HEK293 (cell line): Measurements from ENCODE around the gene OPN1SW.

Experiments used
- CTCF ChIA-PET: fragments of 350-600 bp; formaldehyde crosslinking; extraction: SDS; loops from one replicate; lab custom pipeline; 2021; ENCODE audit warnings: antibody characterized with exemption; lab: Yijun Ruan, JAX
- POLR2A ChIA-PET: fragments of 300-600 bp; formaldehyde crosslinking; extraction: SDS; loops from one replicate; lab custom pipeline; 2020; ENCODE audit warnings: antibody characterized with exemption, inconsistent platforms; lab: Yijun Ruan, JAX
- H3K27ac ChIP-seq: fragments of 200-500 bp; sonication (Bioruptor generic); 2 replicates; pipeline ENCODE4 v1.5.1; 2014; ENCODE audit warnings: low read depth, low read length, control low read depth, inconsistent platforms; ENCODE audit errors: extremely low read depth
- H3K36me3 ChIP-seq, 2 experiments: fragments of 200-500 bp in 1 of 2; sonication (Bioruptor generic) in 1 of 2; 1 replicate in 1 of 2; 2 replicates in 1 of 2; pipeline ENCODE4 v1.5.1; 2014 to 2017; ENCODE audit warnings: inconsistent platforms in 2 of 2, low read length in 2 of 2; ENCODE audit not compliant: control insufficient read depth in 2 of 2, insufficient read depth in 1 of 2
- H3K4me1 ChIP-seq: fragments of 200-500 bp; sonication (Bioruptor generic); 2 replicates; pipeline ENCODE4 v1.5.1; 2014; ENCODE audit warnings: mild to moderate bottlenecking, low read length, inconsistent platforms; ENCODE audit not compliant: control insufficient read depth, insufficient read depth
- H3K4me3 ChIP-seq: 2 replicates; pipeline ENCODE4 v1.5.1; 2011; ENCODE audit warnings: low read depth, mild to moderate bottlenecking, control low read depth, low read length, moderate library complexity
- H3K9me3 ChIP-seq: fragments of 200-500 bp; sonication (Bioruptor generic); 2 replicates; pipeline ENCODE4 v1.5.1; 2014; ENCODE audit warnings: low read depth, low read length, inconsistent platforms; ENCODE audit not compliant: control insufficient read depth, insufficient read depth
- GLIS1 ChIP-seq: fragments of 450-650 bp; formaldehyde crosslinking; IDR thresholded peaks from 2 replicates; pipeline ENCODE4 v1.5.1; 2016; ENCODE audit warnings: missing biosample characterization, missing genetic modification characterization
- OSR2 ChIP-seq: fragments of 450-650 bp; formaldehyde crosslinking; IDR thresholded peaks from 2 replicates; pipeline ENCODE4 v1.5.1; 2016; ENCODE audit warnings: missing biosample characterization, missing genetic modification characterization
- SCRT2 ChIP-seq: fragments of 450-650 bp; formaldehyde crosslinking; IDR thresholded peaks from 2 replicates; pipeline ENCODE4 v1.5.1; 2016; ENCODE audit warnings: missing biosample characterization, missing genetic modification characterization
- ZBTB44 ChIP-seq: fragments of 450-650 bp; IDR thresholded peaks from 2 replicates; pipeline ENCODE4 v1.5.1; 2018; ENCODE audit warnings: missing biosample characterization, mild to moderate bottlenecking, missing genetic modification characterization
- ZBTB8A ChIP-seq: fragments of 450-650 bp; formaldehyde crosslinking; IDR thresholded peaks from 2 replicates; pipeline ENCODE4 v1.5.1; 2016; ENCODE audit warnings: missing biosample characterization, missing genetic modification characterization
- ZNF133 ChIP-seq: fragments of 450-650 bp; formaldehyde crosslinking; IDR thresholded peaks from 2 replicates; pipeline ENCODE4 v1.5.1; 2016; ENCODE audit warnings: missing biosample characterization, missing genetic modification characterization
- ZNF23 ChIP-seq: fragments of 450-650 bp; formaldehyde crosslinking; IDR thresholded peaks from 2 replicates; pipeline ENCODE4 v1.5.1; 2016; ENCODE audit warnings: missing biosample characterization, missing genetic modification characterization, borderline replicate concordance
- ZNF24 ChIP-seq: fragments of 450-650 bp; formaldehyde crosslinking; IDR thresholded peaks from 2 replicates; pipeline ENCODE4 v1.5.1; 2016; ENCODE audit warnings: missing biosample characterization, missing genetic modification characterization
- ZNF335 ChIP-seq: fragments of 450-650 bp; formaldehyde crosslinking; conservative IDR thresholded peaks from 2 replicates; pipeline ENCODE4 v1.5.1; 2016; ENCODE audit warnings: missing biosample characterization, missing genetic modification characterization
- ZNF521 ChIP-seq: fragments of 450-650 bp; formaldehyde crosslinking; IDR thresholded peaks from 2 replicates; pipeline ENCODE4 v1.5.1; 2017; ENCODE audit warnings: missing biosample characterization, mild to moderate bottlenecking, missing genetic modification characterization
- ZNF555 ChIP-seq: fragments of 450-650 bp; formaldehyde crosslinking; conservative IDR thresholded peaks from 2 replicates; pipeline ENCODE4 v1.5.1; 2017; ENCODE audit warnings: missing biosample characterization, mild to moderate bottlenecking, missing genetic modification characterization, inconsistent platforms
- ZNF580 ChIP-seq: fragments of 450-650 bp; formaldehyde crosslinking; IDR thresholded peaks from 2 replicates; pipeline ENCODE4 v1.5.1; 2016; ENCODE audit warnings: missing biosample characterization, missing genetic modification characterization
- ZNF629 ChIP-seq: fragments of 450-650 bp; formaldehyde crosslinking; IDR thresholded peaks from 2 replicates; pipeline ENCODE4 v1.5.1; 2017; ENCODE audit warnings: missing biosample characterization, missing genetic modification characterization
- ZNF76 ChIP-seq: fragments of 450-650 bp; formaldehyde crosslinking; IDR thresholded peaks from 2 replicates; pipeline ENCODE4; 2016; ENCODE audit warnings: low read depth, missing biosample characterization, missing genetic modification characterization, borderline replicate concordance
- ZSCAN18 ChIP-seq: fragments of 450-650 bp; formaldehyde crosslinking; IDR thresholded peaks from 2 replicates; pipeline ENCODE4 v1.5.1; 2016; ENCODE audit warnings: missing biosample characterization, missing genetic modification characterization

Gene OPN1SW

GRCh38 chr7:128811631-128812430 is 36.2 kb upstream of the OPN1SW start:
- TF ChIP-seq ZNF76 = no peak
- TF ChIP-seq ZNF580 (tag by site-specific recombination) = no peak
- no peak for TF ChIP-seq ZNF133 (tag by site-specific recombination)
- TF ChIP-seq ZNF23 (tag by site-specific recombination) = no peak
- no peak for TF ChIP-seq ZBTB44 (tag by site-specific recombination)
- TF ChIP-seq ZNF521 (tag by site-specific recombination) = no peak
- no peak for TF ChIP-seq ZNF335 (tag by site-specific recombination)
- no peak for TF ChIP-seq SCRT2 (tag by site-specific recombination)
- no peaks in the 10 kb centered on the region for H3K4me1 ChIP-seq
- peaks cover 0 to 27% of the 10 kb centered on the region in 2 experiments; a peak in 1 of 3 replicates for H3K36me3 ChIP-seq
- no peaks in the 10 kb centered on the region for H3K9me3 ChIP-seq
- H3K4me3 ChIP-seq = no peak overlapping the region
- H3K27ac ChIP-seq = no peak overlapping the region
- POLR2A ChIA-PET = no interaction called here
- CTCF ChIA-PET = interaction anchor here (0.7 kb wide), 2 partner anchors 9 to 351 kb away, joined by 3 read pairs; no protein-coding TSS in a partner anchor

- no peaks in the 10 kb centered on the region for H3K4me1 ChIP-seq
- H3K4me3 ChIP-seq = no peak overlapping the region
- POLR2A ChIA-PET = no interaction called here
- no peak for TF ChIP-seq SCRT2 (tag by site-specific recombination)
- TF ChIP-seq ZBTB8A = no peak
- TF ChIP-seq OSR2 (tag by site-specific recombination) = no peak
- TF ChIP-seq ZSCAN18 (tag by site-specific recombination) = no peak
- no peak for TF ChIP-seq ZNF24
- no peak for TF ChIP-seq GLIS1
- H3K9me3 ChIP-seq = no peaks in the 10 kb centered on the region
- no peak overlapping the region for H3K27ac ChIP-seq
- H3K36me3 ChIP-seq = peaks cover 0 to 36% of the 10 kb centered on the region in 2 experiments; a peak in 1 of 3 replicates
- CTCF ChIA-PET = no interaction called here
Measured at GRCh38 chr7:128810997-128811396, 35.4 kb upstream of the OPN1SW start.

- CTCF ChIA-PET = interaction anchor here (1.4 kb wide), 1 partner anchor 53 kb away, joined by 3 read pairs; no protein-coding TSS in a partner anchor
- H3K27ac ChIP-seq = no peak overlapping the region
- H3K4me1 ChIP-seq = no peaks in the 10 kb centered on the region
- H3K4me3 ChIP-seq = no peak overlapping the region
- TF ChIP-seq ZNF629 (tag by site-specific recombination) = no peak
- no peak for TF ChIP-seq ZNF555 (tag by site-specific recombination)
- H3K36me3 ChIP-seq = peaks cover under 1 to 41% of the 10 kb centered on the region in 2 experiments; a peak in 1 of 3 replicates
- no peaks in the 10 kb centered on the region for H3K9me3 ChIP-seq
- POLR2A ChIA-PET = no interaction called here
Measured at GRCh38 chr7:128810473-128810872, 34.9 kb upstream of the OPN1SW start.
